Esophagus squamous epithelium (tissue), 4 donors: ENCODE measurements around the gene ST3GAL5.

ENCODE experiments used
- POLR2A ChIP-seq, 4 donors: fragments of 450-650 bp; IDR thresholded peaks; one replicate each; pipeline ENCODE4 v1.6.1; 2017; ENCODE audit warnings: antibody characterized with exemption in 4 of 4, mild to moderate bottlenecking in 4 of 4, moderate library complexity in 3 of 4
- TF ChIP-seq, protein P1 (sequence below), 6 experiments: fragments of 450-650 bp in 4 of 6; fragments of 200-600 bp in 2 of 6; sonication (generic) in 2 of 6; IDR thresholded peaks; one replicate each; pipeline ENCODE4 v1.5.1; 2016 to 2019; ENCODE audit warnings: antibody characterized with exemption in 6 of 6, mild to moderate bottlenecking in 4 of 6, moderate library complexity in 4 of 6

DNA sequence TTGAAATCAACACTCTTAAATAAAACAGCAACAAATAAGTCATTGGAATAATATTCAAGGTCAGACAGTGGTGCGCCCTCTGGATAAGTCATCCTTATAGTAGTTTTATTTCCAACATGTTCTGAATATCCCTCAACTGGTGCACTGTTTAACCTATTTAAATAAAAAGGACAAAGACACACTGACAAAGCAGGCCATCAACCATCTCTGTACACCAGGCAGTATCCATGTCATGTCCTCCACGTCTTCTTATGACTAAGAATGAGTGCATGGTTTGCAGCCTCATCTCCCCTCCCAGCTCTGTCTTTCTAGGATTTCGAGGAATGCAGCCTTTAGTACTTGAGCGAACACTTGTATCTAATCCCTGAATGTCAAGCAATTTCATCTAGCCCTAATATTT, 42.4 kb downstream of the ST3GAL5 start:
- no peak for TF ChIP-seq POLR2A (IDR thresholded peaks at IDR 0.05)
- TF ChIP-seq, protein P1, sequence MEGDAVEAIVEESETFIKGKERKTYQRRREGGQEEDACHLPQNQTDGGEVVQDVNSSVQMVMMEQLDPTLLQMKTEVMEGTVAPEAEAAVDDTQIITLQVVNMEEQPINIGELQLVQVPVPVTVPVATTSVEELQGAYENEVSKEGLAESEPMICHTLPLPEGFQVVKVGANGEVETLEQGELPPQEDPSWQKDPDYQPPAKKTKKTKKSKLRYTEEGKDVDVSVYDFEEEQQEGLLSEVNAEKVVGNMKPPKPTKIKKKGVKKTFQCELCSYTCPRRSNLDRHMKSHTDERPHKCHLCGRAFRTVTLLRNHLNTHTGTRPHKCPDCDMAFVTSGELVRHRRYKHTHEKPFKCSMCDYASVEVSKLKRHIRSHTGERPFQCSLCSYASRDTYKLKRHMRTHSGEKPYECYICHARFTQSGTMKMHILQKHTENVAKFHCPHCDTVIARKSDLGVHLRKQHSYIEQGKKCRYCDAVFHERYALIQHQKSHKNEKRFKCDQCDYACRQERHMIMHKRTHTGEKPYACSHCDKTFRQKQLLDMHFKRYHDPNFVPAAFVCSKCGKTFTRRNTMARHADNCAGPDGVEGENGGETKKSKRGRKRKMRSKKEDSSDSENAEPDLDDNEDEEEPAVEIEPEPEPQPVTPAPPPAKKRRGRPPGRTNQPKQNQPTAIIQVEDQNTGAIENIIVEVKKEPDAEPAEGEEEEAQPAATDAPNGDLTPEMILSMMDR (IDR thresholded peaks at IDR 0.05), result no peak
